ENCODE data around the gene IL1A.

Gene IL1A

DNA sequence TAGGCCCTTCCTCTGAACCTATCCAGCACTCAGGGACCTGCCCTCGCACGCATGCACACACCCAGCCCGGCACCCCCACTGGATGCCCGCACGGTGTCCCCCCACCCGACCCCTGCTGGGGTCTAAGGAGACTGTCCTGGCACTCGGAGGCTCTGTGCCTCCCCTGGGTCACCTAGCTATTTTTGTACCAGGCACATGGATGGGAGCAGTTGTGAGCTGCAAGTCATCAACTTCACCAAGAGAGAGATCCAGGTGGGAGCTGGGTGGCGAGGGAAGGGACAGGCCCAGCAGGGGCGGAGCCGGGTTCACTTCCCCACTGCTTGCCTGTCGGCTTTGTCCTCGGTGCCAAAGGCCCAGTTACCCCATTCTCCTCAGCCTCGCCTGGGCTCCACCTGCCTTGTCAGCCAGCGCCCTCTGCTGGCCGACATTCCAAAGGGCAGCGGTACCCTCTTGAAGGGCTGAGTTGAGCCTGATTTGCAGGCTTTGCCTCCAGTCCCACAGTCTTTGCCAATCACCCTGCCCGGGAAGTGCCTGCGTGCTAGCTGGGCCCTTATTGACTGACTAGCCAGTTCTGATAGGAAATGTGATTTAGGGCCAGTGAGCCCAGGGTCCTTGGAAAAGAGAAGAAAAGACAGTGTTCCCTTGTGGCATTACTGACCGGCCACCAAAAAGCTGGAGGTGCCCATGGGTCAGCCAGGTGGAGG lies 57.7 kb downstream of the IL1A start:
- DNase-seq (ENCODE audit: low read depth) = peak; percentile 87

DNA sequence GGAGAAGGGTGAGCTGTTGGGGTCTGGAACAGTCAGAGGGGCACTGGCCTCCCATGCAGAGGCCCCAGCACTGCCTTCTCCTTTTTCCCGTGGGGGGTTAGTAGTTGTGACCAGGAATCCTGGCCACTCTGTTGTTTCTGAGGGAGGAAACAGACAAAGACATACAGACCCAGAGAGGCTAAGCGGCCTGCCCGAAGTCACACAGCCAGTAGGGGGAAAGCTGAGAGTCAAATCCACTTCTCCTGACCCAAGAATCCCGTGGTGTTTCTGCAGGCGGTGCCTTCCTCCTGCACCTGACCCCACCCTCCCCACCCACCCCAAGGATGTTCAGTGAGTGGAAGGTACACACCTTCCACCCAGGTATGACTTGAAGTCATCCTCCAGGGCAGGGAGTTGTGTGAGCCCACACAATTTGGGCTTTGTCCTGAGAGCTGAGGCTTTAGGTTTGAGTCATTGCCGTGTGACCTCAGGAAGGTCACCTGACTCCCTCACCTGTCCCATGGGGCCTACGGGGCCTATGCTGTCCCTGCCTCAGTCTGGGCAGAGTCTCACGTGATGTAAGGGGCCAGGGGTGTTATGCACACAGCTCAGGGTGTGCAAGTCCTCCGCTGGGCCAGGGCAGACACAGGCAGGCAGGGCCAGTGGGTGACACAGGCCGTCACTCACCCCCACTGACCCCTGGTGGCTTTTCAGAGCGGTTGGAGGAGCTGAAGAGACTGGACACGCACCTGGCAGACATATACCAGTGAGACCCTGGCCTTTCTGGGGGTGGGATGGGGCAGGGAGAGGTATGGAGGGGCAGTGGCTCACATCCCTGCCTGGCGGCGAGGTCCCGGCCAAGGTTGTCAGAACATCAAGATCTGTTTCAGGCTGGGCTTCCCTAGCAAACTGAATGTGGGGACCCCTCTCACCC lies 58.5 kb downstream of the IL1A start:
- no peak for DNase-seq (ENCODE audit: low read depth)

DNA sequence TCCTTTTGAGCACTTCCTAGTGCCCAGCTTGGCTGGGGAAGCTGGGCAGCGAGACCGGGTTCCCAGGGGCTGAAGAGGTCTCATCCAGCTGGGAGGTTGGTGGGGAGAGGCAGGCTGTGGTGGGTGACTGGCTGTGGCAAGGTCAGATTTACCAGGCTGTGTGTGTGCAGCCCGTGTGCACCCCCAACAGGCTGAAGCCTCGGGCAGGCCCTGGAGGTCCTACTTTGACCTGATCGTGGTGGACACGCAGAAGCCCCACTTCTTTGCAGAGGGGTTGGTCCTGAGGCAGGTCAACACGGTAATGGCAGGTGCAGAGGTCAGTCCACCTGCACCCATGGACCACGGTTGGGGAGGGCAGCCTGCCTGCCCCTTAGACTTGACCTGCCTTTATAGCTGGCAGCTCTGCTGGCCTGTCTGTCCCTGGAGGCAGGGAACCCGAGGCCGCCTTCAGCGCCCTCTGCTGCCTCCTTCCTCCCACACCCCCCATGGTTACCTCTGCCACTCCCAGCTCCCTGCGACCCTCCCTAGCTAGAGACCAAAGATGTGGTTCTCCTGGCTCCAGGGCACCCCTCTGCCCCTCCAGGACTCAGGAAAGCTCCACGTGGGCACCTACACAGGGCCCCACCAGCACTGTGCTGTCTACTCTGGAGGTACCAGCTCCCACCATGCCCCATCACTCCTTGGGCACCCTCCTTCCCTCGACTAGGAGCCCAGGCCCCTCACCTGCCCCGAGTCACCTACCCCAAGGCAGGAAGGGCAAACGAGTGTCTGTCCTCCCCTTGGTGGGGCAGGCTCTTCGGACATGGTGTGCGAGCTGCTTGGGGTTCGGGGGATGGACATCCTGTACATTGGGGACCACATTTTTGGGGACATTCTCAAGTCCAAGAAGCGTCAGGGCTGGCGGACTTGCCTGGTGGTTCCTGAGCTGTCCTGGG lies 59.4 kb downstream of the IL1A start:
- no peak for DNase-seq (ENCODE audit: low read depth)

DNA sequence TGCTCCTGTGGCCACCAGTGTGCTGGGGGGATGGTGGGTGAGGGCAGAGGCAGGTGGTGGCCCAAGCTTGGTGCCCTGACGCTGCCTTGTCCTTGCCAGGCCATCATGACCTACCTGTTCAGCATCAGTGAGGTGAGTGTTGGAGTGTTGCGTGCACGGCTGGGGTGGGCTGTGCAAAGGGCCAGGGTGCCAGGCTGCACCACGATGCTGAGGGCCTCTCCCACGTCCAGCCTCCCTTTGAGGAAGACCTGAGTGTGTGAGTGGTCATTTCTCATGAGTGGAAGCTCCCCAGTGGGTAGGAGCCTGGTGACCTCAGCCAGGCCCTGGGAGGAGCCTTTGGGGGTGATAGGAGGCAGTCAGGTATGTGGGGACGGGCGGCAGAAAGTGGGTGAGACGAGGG lies 60.3 kb downstream of the IL1A start:
- DNase-seq (ENCODE audit: low read depth) = no peak
